GM12801 (cell line): ENCODE data around the gene SNRPF.

ENCODE experiments used
- CTCF ChIP-seq: IDR thresholded peaks from one replicate; pipeline ENCODE4 v1.5.1; 2011; ENCODE audit warnings: control low read depth; ENCODE audit not compliant: insufficient read length; ENCODE audit errors: extremely low read depth

Gene SNRPF

GRCh38 chr12:95882080-95882479 is 23.3 kb downstream of the SNRPF start:
- no peak for TF ChIP-seq CTCF

- no peak for TF ChIP-seq CTCF
Observed at GRCh38 chr12:95882873-95883272, 24.1 kb downstream of the SNRPF start.

- TF ChIP-seq CTCF = no peak
Observed at GRCh38 chr12:95884998-95885397, 26.2 kb downstream of the SNRPF start.

- no peak for TF ChIP-seq CTCF
Observed at GRCh38 chr12:95887311-95887710, 28.6 kb downstream of the SNRPF start.

GRCh38 chr12:95890958-95891357 is 32.2 kb downstream of the SNRPF start:
- no peak for TF ChIP-seq CTCF

GRCh38 chr12:95896846-95897245 is 38.1 kb downstream of the SNRPF start:
- no peak for TF ChIP-seq CTCF

GRCh38 chr12:95898081-95898480 is 39.3 kb downstream of the SNRPF start:
- TF ChIP-seq CTCF = no peak

- no peak for TF ChIP-seq CTCF
Observed at GRCh38 chr12:95908573-95908972, 49.8 kb downstream of the SNRPF start.
